Stimulated activated CD4-positive, alpha-beta T cell treated with anti-CD3 and anti-CD28 coated beads, Interleukin-2, amount 100 ng/mL, for 24 hours (primary cell): Measurements from ENCODE around the gene AASS.
"Not testable (repeated sequence)": the region's sequence is repeated elsewhere in the genome, so short reads cannot be mapped to it uniquely, and the experiment has no call there.

Experiments used
- DNase-seq, 2 donors: peaks; one replicate each; pipeline ENCODE4 v3.0.0-alpha.2; 2020

AASS gene

GRCh38 chr7:122143751-122144711 lies at the start of gene AASS:
Gene AASS, minus strand, starts transcription at chr7:122144249. Its CDS starts 10,523 bp downstream, at chr7:122133726.
- DNase-seq = peak; percentile 68 to 80

GRCh38 chr7:122188785-122189184 lies 44.7 kb upstream of the AASS start:
- DNase-seq = no peak

- DNase-seq = no peak
Observed at GRCh38 chr7:122183106-122183505, 39.1 kb upstream of the AASS start.

DNA sequence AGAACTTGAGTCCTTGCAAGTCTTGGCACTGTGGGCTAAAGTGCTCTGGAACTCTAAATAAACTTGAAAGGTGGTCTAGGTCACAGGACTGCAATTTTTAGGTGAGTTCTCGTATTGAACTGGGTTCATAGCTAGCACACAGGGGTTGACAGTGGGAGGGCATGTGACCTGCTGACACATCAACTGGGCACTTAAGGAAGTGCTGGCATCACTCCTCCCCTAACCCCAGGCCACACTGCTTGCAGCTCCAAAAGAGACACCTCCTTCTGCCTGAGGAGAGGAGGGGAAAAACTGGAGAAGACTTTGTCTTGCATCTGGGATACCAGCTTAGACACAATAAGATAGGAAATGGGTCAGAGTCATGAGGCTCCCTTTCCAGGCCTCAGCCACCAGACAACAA lies 38.0 kb upstream of the AASS start:
- no peak for DNase-seq

DNA sequence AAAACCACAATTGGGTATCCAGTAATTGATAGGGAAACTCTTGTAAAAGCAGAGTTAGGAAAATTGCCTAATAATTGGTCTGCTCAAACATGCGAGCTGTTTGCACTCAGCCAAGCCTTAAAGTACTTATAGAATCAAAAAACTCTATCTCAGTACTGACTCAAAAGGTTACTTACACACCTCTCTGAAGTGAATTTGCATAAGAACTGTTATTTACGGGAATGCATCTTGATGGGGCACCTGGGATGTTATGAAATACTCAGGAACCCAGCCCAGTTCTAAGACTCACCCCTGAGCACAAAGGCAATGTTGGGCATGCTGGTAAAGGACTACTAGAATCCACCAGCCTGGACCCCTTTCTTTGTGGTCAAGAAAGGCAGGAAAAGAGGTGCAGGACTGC lies 28.1 kb upstream of the AASS start:
- DNase-seq = not testable (repeated sequence)

DNA sequence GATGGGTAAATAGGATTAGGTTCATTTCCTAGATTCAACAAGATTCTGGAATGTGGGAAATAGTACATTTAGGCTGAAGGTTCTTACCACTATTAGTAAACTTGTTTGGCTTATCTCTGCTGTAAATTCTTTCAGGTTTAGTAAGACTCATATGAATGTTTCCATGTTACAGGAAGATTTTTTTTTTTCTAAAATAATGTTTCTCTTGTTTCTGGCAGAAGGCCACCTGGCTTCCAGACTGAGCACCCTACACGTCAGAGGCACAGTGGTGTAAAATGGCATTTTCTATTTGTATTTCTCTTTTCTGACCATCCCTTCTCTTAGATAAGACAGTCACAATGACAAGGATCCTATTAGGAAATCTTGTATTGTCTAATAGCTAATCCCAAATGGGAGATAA lies 22.7 kb upstream of the AASS start:
- no peak for DNase-seq

GRCh38 chr7:122166275-122166674 lies 22.2 kb upstream of the AASS start:
- no peak for DNase-seq

- no peak for DNase-seq
Observed at GRCh38 chr7:122161628-122162027, 17.6 kb upstream of the AASS start.

GRCh38 chr7:122155566-122155965 lies 11.5 kb upstream of the AASS start:
- no peak for DNase-seq

DNA sequence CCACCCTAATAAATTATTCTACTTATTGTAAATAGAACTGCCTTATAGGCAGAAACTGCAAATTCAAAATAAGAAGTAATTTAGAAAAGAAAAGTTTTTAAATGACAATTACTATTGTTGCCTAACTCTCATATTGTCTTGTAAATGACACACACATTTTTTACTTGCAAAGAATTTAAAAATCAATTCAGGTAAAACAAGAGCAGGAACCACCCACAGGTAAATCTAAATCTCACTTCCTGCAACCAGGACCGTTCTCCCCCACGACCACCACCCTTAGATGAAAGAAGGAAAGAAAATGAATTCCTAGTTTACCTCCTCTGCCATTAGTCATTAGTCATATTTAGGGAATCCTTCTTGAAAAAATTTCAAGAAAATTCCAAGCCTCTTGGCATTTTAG lies 4.8 kb upstream of the AASS start:
- DNase-seq = no peak

DNA sequence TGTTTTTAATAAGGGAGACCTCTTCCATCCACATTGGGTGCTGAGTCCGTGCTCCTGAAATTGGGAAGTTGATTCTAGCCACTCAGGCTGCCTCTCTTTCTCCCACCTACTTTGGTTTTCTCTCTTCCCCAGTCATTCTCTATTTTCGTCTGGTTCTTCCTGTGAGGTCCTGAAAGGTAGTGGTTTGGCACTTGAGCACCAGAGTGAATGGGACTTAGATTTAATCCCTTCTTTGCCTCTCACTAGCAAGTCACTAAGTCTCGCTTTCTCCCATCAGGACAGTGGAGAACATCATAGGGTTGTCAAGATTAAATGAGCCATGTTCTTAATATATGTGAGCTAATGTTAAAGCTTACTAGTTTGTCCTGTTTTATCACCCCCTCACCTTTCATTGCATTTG lies 4.0 kb upstream of the AASS start:
- no peak for DNase-seq

GRCh38 chr7:122145937-122146645 lies 2.0 kb upstream of the AASS start:
- DNase-seq = no peak

DNA sequence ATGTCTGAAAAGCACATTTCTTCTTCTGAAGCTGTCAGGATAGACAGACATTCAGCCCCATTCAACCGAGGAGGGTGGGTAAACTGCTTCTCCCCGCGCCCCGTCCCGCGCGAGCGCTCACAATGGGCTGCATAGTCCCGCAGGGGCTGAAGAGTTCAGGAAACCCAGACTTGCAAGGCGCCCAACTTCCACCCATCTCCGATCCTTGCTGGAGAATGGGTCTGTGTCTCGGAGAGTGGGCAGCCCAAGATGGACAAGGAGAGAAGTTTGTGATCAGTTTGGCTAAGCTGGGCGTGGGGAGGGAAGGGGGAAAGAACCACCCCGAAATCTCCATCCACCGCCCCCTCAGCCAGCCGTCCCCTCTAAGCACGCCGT lies 686 bp downstream of the AASS start:
- peak; percentile 14 to 18 for DNase-seq

- DNase-seq = no peak
Observed at GRCh38 chr7:122140918-122141317, 3.1 kb downstream of the AASS start.

GRCh38 chr7:122137251-122138077 lies 6.6 kb downstream of the AASS start:
- no peak for DNase-seq

GRCh38 chr7:122136639-122137245 lies 7.3 kb downstream of the AASS start:
- DNase-seq = no peak

GRCh38 chr7:122136078-122136477 lies 8.0 kb downstream of the AASS start:
- DNase-seq = no peak

DNA sequence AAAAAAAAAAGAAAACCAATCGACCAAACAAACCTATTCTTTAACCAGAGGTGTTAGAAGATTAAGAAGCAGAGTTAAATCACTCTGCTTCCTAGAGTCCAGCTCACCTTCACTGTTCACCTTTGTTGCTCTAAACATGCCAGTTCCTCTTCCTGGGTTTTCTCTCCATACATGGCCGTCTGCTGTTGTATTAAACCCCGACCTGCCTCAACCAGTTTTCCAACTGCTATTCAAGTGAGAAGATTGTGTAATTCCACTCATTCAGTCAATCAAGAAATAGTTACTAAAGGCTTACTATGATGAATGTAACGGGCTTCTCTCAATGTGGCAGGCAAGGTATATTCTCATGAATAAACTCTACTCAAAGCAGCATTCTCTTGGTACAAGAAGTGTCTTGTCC lies 8.8 kb downstream of the AASS start:
- no peak for DNase-seq

DNA sequence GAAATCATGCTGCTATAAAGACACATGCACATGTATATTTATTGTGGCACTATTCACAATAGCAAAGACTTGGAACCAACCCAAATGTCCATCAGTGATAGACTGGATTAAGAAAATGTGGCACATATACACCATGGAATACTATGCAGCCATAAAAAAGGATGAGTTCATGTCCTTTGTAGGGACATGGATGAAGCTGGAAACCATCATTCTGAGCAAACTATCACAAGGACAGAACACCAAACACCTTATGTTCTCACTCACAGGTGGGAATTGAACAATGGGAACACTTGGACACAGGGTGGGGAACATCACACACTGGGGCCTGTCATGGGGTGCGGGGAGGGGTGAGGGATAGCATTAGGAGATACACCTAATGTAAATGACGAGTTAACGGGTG lies 9.3 kb downstream of the AASS start:
- not testable (repeated sequence) for DNase-seq

GRCh38 chr7:122133477-122133876 lies 10.6 kb downstream of the AASS start:
- DNase-seq = no peak

DNA sequence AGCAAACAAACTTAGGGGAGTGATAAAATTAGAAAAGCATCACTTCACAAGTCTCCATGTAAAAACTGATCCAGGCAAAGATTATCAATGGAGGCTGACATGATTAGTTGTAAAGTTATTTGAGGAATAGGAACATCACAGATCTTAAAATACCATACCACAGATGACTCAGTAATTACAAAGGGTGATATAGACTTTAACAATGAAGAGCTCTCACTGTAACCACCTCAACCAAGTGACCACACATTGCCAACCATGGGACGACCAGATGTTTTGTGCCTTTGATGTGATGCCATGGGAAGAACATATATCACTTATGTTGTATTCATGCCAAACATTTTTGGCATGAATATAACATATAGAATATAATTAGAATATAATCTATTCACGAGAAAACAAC lies 11.7 kb downstream of the AASS start:
- no peak for DNase-seq

GRCh38 chr7:122123746-122124145 lies 20.3 kb downstream of the AASS start:
- no peak for DNase-seq

- DNase-seq = no peak
Observed at GRCh38 chr7:122118757-122119156, 25.3 kb downstream of the AASS start.
